GM21367 (cell line): ENCODE results near the gene TMBIM1.
A peak's percentile ranks its signal among the peaks of the same experiment; 100 is the strongest.

Source experiments
- ATAC-seq: cut with Tn5 transposase; IDR thresholded peaks from one replicate; pipeline ENCODE4 v1.9.1; 2021; ENCODE audit not compliant: unreplicated experiment

TMBIM1 gene

DNA sequence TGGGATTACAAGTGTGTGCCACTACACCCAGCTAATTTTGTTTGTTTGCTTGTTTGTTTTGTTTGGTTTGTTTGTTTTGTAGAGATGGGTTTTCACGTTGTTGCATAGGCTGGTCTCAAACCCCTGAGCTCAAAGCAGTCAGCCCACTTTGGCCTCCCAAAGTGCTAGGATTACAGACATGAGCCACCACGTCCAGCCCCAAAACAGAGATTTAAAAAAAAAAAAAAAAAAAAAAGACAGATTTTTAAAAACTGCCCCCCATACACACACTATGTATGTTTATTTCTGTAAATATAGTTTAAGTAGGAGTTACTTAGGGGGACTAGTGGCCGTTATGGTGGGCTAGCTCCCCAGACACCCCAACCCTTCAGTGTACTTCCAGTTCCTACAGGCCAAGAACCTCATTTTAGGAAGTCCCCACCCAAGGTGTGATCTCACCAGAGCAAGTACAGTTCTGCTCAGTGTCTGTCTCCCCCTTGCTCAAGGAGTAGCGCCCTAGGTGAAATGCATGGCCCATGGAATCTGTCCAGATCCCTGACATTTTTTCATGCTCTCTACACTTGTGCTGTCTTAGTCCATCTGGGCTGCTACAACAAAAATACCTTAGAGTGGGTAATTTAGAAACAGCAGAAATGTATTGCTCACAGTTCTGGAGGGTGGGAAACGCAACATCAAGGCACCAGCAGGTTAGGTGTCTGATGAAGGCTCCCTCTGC, 1.6 kb upstream of the TMBIM1 start:
- ATAC-seq = no peak

- ATAC-seq = peak; percentile 2
These were observed 820 bp downstream of the TMBIM1 start for GRCh38 chr2:218291318-218292047.

- peak; percentile 52 for ATAC-seq
These were observed 1.7 kb downstream of the TMBIM1 start for GRCh38 chr2:218290316-218291261.

DNA sequence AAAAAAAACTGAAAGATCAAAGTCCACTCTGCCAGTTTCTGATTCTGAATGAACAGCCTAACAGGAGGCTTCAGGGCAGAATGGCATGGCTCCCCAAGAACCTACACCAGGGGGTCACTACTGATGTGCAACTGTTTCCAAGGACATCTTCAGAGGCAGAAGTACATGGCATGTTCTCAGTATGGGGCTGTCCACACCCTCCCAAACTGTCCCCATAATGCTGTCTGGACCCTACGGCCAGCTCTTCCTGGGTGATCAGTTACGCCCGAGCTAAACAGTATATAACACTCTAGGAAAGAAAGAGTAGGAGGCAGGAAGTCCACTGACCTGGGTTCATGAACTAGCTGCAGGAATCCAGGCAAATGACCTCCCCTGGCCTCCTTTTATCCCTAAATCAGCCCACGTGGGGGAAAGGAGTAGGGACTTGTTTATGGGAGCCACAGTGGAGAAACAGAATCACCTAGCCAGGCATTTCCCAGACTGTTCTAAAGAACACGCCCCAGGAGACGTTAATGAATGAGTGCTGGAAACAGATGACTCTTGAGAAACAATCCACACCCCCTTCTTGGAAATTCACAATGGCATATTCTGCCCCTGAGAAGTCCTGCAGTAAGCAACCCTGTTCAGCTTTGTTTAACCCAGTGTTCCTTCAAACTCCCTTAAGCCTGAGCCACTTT, 2.5 kb downstream of the TMBIM1 start:
- ATAC-seq = no peak

DNA sequence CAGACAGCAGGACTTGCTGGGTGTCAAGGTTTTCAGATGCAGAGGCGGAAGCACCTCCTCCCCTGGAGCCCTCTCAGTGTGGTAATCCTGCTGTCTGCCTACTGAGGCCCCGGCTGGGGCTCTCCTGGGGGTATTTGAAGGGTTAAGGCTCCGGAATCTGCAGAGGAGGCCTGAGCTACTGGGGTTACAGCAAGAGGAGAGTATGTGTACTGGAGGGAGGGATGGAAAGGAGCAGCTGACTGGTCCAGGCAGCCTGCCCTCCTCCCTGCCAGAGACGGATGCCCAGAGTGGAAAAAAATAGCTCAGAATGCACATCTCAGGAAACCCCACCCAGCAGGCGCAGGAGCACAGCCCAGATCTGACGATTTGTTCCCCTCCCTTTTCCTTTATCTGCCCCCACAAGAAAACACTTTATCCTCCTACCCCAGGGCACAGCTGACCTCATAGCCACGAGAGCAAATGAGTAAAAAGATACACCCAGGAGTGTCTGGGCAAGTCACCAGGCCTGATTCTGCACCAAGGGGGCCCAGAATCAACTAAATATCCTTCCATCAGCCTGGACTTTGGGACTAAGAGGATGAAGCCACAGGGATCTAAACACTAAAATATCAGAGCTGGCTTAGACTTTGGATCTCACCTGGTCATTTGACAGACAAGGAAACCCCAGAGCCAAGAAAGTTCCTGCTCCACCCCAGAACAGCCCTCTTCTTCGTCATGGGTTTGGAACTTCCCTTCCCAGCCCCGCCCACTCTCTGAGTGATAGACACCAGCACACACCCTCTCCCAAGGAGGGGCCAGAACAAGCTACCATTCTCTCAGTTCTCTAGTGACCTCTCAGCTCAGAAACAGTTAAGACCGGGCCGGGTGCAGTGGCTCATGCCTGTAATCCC, 5.5 kb downstream of the TMBIM1 start:
- peak; percentile 57 for ATAC-seq

- no peak for ATAC-seq
These were observed 6.7 kb downstream of the TMBIM1 start for GRCh38 chr2:218285604-218286003.

- peak; percentile 38 for ATAC-seq
These were observed 8.0 kb downstream of the TMBIM1 start for GRCh38 chr2:218284106-218284811.

DNA sequence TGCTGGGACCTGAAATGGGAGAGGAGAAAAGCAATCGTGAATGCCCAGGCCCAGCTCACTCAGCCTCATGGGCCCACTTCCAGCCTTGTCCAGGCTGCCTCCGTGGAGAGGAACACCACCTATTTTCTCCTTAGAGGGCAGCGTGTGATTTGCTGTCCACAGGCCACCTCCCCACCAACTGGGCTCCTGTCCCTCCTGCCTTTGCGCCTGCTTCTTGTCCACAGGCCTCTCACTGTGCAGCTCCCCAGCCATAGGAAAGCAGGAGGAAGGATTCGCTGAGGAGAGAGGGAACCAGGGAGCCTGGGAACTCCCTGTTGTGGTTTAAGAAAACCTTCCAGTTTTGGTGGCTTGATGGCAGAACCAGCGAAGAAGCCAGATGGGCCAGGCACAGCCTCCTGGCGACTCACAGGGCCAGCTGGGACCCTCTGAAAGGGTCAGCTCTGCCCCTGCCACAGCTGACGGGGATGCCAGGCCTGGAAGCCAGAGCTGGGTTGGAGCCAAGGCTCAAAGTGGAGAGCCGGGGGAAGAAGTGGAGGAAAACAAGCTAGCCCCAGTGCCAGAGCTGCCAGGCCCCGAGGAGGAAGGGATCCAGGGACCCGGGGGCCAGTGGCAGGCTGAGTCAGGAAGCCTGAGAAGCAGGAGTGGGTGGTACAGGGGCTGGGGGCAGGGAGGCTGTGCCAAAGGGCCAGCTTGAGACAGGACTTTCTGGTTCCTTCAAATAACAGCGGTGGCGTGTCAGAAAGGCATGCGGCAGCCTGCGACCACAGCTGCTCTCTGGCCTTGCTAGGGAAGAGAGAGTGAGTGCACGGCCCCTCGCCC, 9.9 kb downstream of the TMBIM1 start:
- ATAC-seq = no peak

DNA sequence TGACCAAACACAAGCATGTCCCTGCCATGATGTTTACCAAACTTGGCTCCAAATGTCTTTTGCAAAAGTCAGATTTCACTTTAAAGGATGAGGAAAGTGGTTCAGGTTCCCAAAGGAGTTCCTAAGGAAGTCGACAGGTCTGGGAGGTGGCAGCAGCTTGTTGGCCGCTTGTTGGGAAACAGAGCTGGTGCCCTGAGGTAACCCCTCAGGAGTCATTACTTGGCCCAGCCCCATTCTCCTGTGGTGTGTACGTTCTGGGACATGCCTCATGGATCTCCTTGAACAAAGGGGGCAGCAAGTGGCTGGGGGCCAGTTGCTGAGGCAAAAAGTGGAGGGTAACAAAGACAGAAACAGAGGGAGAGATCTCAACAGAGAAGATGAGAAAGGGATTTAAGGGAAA, 10.9 kb downstream of the TMBIM1 start:
- no peak for ATAC-seq

- ATAC-seq = no peak
These were observed 11.9 kb downstream of the TMBIM1 start for GRCh38 chr2:218280260-218280870.

GRCh38 chr2:218278531-218279360, 13.6 kb downstream of the TMBIM1 start:
- no peak for ATAC-seq

DNA sequence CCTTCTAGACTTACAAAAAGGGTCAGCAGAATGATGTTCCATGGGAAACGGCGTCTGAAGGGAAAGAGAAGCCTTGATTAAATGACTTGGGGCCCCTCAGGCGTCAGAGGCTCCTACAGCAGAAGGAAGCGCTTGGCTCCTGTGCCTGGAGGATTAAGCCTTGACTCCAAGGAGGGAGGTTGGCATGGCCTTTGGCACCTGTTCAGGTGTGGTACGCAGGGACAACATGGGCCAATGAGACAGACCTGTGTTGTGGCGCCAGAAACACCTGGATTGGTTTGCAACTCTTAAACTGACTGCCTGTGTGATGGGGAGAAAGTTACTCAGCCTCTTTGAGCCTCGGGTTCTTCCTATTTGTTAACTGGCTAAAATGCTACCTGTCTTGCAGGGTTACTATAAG, 14.4 kb downstream of the TMBIM1 start:
- no peak for ATAC-seq

DNA sequence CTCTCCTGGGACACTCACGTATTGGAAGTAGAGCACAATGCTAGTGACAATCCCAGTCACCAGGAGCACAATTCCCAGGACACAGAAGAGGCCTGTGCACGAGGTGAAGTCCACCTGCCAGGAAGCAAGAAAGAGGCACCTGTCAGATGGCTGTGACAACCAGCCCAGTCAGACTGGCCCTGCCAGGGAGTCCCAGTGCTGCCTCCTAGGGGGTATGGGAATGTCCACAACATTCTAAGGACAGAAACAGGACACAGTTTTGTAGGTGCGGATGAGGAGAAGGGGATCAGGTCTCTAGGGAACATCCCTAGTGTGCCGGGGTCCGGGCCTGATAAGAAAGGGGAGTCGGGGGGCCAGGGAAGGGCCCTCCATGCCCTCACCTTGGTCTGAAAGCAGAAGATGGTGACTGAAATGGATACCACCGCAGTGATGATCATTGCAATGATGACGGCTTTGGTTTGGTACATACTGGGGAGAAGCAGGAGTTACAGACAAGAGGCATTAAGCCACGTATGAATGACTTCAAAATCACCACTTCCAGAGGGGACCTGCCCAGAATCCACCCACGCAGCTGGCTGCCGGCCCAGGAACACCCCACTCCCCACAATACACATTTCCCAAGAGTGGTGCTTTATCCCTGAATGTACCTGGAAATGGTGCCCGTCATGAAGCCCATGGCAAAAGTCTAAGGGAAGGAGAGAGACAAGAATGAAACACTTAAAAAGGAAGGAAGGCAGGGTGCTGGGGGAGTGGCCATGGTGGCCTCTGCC, 15.1 kb downstream of the TMBIM1 start:
- no peak for ATAC-seq

GRCh38 chr2:218275371-218276072, 16.8 kb downstream of the TMBIM1 start:
- ATAC-seq = no peak

- ATAC-seq = no peak
These were observed 17.7 kb downstream of the TMBIM1 start for GRCh38 chr2:218274586-218274985.

DNA sequence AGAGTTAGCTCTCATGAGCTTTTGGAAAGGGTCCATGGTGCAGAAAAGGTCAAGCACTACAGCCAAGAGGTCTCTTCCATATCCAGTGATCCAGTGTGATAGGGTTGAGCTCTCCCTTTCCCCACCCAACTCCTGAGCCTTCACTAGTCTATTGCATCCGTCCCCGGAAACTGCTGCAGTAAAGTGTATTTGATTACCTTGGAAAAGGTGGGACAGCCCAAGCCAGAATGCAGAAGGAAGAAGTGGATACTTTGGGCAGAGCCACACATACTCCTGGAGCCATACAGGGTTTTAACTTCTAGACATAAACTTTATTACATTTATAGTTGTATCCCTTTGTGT, 18.4 kb downstream of the TMBIM1 start:
- ATAC-seq = no peak
